GM12891 (cell line): ENCODE measurements around the gene MYH16.
"Not testable (repeated sequence)": the region's sequence is repeated elsewhere in the genome, so short reads cannot be mapped to it uniquely, and the experiment has no call there.

Experiments used
- PAX5 ChIP-seq: IDR thresholded peaks from 2 replicates; pipeline ENCODE4 v1.6.1; 2011; ENCODE audit warnings: low read length, moderate library complexity, mild to moderate bottlenecking; ENCODE audit not compliant: insufficient read depth, severe bottlenecking
- POLR2A ChIP-seq: IDR thresholded peaks from 2 replicates; pipeline ENCODE4 v1.6.1; 2011; ENCODE audit warnings: low read depth, low read length, control low read depth

DNA sequence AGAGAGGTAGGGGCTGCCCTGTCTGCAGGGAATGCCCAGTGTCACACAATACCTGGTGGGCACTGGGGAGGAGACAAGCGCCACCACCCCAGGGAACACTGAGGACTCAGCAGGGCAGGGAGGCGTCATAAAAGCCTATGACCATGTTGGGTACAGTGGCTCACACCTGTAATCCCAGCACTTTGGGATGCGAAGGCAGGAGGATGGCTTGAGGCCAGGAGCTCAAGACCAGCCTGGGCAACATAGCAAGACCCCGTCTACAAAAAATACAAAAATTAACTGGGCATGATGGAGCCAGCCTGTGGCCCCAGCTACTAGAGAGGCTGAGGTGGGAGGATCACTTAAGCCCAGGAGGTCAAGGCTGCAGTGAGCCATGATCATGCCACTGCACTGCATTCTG is 11.5 kb downstream of the MYH16 start:
- TF ChIP-seq POLR2A, PAX5: not testable (repeated sequence)
